ENCODE results near the gene TUBB6. TPM values are rescaled to one million over a fixed set of nuclear protein-coding genes. Genes with fewer than 3 reads are reported as not detected.

Gene TUBB6
- total and polyA plus RNA-seq, 2 of the 8 experiments (the other 6 are each of a cell fraction or from before 2014, with no cell fraction given) = 126 to 223 TPM

DNA sequence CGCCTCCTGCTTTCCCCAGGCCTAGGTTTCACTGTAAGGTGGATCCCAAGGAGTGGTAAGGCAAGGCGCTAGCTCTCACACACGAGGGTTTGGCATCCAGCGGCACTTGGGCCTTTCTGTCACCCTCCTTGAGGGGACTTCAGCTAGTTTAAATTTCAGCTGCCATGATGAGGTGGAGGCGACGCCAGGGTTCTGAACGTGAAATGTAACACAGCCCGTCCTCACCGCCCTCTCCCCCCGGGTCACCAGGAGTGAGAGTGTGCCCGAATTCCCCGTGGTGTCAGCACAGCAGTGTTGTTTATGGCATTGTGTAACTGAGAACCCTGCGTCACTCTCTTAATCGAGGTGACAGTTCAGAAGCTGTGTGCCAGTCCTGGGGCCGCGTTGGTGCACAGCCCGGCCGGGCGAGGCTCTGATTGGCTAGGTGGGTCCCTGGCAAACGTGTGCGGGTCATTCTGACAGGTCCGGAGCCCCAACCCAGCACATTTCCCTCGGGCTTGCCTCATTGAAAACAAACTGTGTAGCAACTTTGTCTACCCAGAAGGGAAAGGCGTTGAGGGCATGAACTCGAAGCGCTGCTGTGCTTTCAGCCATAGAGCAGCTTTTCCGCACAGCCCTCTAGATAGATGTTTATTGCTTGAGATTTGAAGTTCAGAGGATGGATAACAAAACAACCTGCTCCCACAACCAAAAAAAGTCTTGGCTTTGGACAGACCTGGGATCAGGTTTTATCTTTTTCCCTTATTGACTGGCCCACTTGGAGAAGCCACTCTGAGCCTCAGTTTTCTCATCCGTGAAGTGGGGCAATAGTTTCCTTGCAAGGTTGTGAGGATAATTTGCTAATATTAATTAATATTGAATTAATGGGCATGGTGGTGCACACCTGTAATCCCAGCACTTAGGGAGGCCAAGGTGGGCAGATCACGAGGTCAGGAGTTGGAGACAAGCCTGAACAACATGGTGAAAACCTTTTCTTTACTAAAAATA lies 49.0 kb upstream of the TUBB6 start:
- no peak for FAIRE-seq
- H4K8ac ChIP-seq (ENCODE audit: extremely low read depth, insufficient read depth, low read length) = no peak overlapping the region
- CTCF ChIA-PET (ENCODE audit: partially characterized antibody) = interaction anchor here (0.6 to 5.0 kb wide), 6 partner anchors 12 to 41 kb away, joined by 3 to 22 read pairs (median 4); no protein-coding TSS in a partner anchor
- H3K4ac ChIP-seq (replicated peaks; ENCODE audit: insufficient read length, low read depth, low read length) = no peak overlapping the region
- no peak overlapping the region for H3K27ac ChIP-seq (ENCODE audit: low read depth, low read length)
- no peak overlapping the region for H3K23ac ChIP-seq (ENCODE audit: insufficient read length)
- POLR2A ChIA-PET (ENCODE audit: partially characterized antibody) = interaction anchor here (0.7 to 1.0 kb wide), 2 partner anchors 24 to 48 kb away, joined by 3 read pairs; no protein-coding TSS in a partner anchor
- no peaks in the 10 kb centered on the region for H3K79me1 ChIP-seq (ENCODE audit: low read depth, low read length)
- no peak overlapping the region for H4K5ac ChIP-seq (ENCODE audit: insufficient read length, low read depth, low read length)
- no peak overlapping the region for H3K56ac ChIP-seq (replicated peaks; ENCODE audit: insufficient read length, low read depth, low read length)
- no peak overlapping the region for H2BK120ac ChIP-seq (replicated peaks; ENCODE audit: low read depth, low read length)
- peaks cover 10% of the 10 kb centered on the region; the same call in 1 of the 2 replicates for H3K23me2 ChIP-seq (ENCODE audit: low read depth, low read length)
- no peak overlapping the region for H3K18ac ChIP-seq (ENCODE audit: extremely low read depth, low read length)
- no peak overlapping the region for H3K4me3 ChIP-seq (ENCODE audit: extremely low read depth in 1 of 4, insufficient read depth in 2 of 4, low read depth in 3 of 4, low read length in 4 of 4)
- no peak overlapping the region for H3K4me2 ChIP-seq (ENCODE audit: insufficient read depth in 1 of 2, low read depth in 2 of 2, low read length in 2 of 2)
- peaks cover 0 to 4% (median 1%) of the 10 kb centered on the region in 4 experiments; a peak in 6 of 7 replicates for H3K4me1 ChIP-seq (replicated peaks in 1 of 4; ENCODE audit: control insufficient read depth in 3 of 4, insufficient read depth in 4 of 4, low read length in 3 of 4)
- H2AFZ ChIP-seq (ENCODE audit: low read length) = no peak overlapping the region
- H3K79me2 ChIP-seq (ENCODE audit: control insufficient read depth in 1 of 2, insufficient read depth in 2 of 2, low read length in 2 of 2) = no peaks in the 10 kb centered on the region
- WGBS, 2 experiments (ENCODE audit: extremely low coverage in 1 of 2, insufficient coverage in 1 of 2, insufficient read length in 1 of 2, insufficient replicate concordance in 2 of 2, low coverage in 1 of 2, low lambda C conversion rate in 2 of 2, missing lambda C conversion rate in 1 of 2) = 90% methylated on average over 29 of the region's 29 CpGs; no CpG with 5 or more reads in 1 of the 2 experiments
- H3K9me3 ChIP-seq (ENCODE audit: insufficient read depth in 2 of 2, low read depth in 1 of 2, low read length in 1 of 2) = no peaks in the 10 kb centered on the region
- H2BK5ac ChIP-seq (ENCODE audit: low read depth, low read length) = no peak overlapping the region
- no peak overlapping the region for H3K9ac ChIP-seq (replicated peaks in 1 of 4; ENCODE audit: extremely low read depth in 1 of 4, low read depth in 3 of 4, low read length in 3 of 4)
- H2BK12ac ChIP-seq (ENCODE audit: low read depth, low read length) = no peak overlapping the region
- no peaks in the 10 kb centered on the region for H3K36me3 ChIP-seq (ENCODE audit: control insufficient read depth in 2 of 4, insufficient read depth in 4 of 4, low read length in 3 of 4)
- H2BK20ac ChIP-seq (ENCODE audit: low read length) = no peak overlapping the region
- no peak overlapping the region for H2AK5ac ChIP-seq (ENCODE audit: low read depth, low read length)
- H3K14ac ChIP-seq (ENCODE audit: insufficient read length) = no peak overlapping the region
- peaks cover 23 to 34% (median 30%) of the 10 kb centered on the region in 4 experiments for H3K27me3 ChIP-seq (replicated peaks in 1 of 4; ENCODE audit: control insufficient read depth in 3 of 4, extremely low read depth in 1 of 4, insufficient read depth in 3 of 4, low read length in 3 of 4)
- no peak for DNase-seq (ENCODE audit: low read depth in 1 of 2, low spot score in 2 of 2)
- peaks cover 0 to 2% of the 10 kb centered on the region in 2 experiments for H4K20me1 ChIP-seq (replicated peaks in 1 of 2; ENCODE audit: control insufficient read depth in 1 of 2, insufficient read depth in 2 of 2, low read length in 2 of 2)
- no peak overlapping the region for H4K91ac ChIP-seq (replicated peaks; ENCODE audit: insufficient read length, low read length)
- no peak overlapping the region for H2BK15ac ChIP-seq (ENCODE audit: low read length)
- TF ChIP-seq CHD2 (IDR thresholded peaks at IDR 0.05; ENCODE audit: low read length) (no peak), RFX5 (IDR thresholded peaks at IDR 0.05; ENCODE audit: borderline replicate concordance, low read depth, low read length) (no peak), SP1 (IDR thresholded peaks at IDR 0.05; ENCODE audit: low read depth, low read length) (no peak), CBX5 (IDR thresholded peaks at IDR 0.05; ENCODE audit: low read depth, low read length) (no peak), MAFK (IDR thresholded peaks at IDR 0.05; ENCODE audit: low read depth, low read length) (no peak), GABPA (IDR thresholded peaks at IDR 0.05; ENCODE audit: borderline replicate concordance, insufficient read depth, low read length) (no peak), TAF1 (IDR thresholded peaks at IDR 0.05; ENCODE audit: low read depth, low read length) (no peak), EGR1 (IDR thresholded peaks at IDR 0.05; ENCODE audit: borderline replicate concordance, low read depth, low read length) (no peak), YY1 (IDR thresholded peaks at IDR 0.05; ENCODE audit: low read depth, low read length) (no peak), CHD1 (IDR thresholded peaks at IDR 0.05; ENCODE audit: low read depth, low read length) (no peak)
- TF ChIP-seq, protein P1, sequence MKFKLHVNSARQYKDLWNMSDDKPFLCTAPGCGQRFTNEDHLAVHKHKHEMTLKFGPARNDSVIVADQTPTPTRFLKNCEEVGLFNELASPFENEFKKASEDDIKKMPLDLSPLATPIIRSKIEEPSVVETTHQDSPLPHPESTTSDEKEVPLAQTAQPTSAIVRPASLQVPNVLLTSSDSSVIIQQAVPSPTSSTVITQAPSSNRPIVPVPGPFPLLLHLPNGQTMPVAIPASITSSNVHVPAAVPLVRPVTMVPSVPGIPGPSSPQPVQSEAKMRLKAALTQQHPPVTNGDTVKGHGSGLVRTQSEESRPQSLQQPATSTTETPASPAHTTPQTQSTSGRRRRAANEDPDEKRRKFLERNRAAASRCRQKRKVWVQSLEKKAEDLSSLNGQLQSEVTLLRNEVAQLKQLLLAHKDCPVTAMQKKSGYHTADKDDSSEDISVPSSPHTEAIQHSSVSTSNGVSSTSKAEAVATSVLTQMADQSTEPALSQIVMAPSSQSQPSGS (IDR thresholded peaks at IDR 0.05; ENCODE audit: low read length) = no peak

Data from H1 (cell line).